ENCODE measurements around the gene TRIM27. TPM values are rescaled to one million over a fixed set of nuclear protein-coding genes. Genes with fewer than 3 reads are reported as not detected.
"Not testable (repeated sequence)": the region's sequence is repeated elsewhere in the genome, so short reads cannot be mapped to it uniquely, and the experiment has no call there.

The TRIM27 gene
- total and polyA plus RNA-seq, 10 donors: 45.2 to 92.0 (median 64.3) TPM

GRCh38 chr6:28880894-28881780, 42.6 kb downstream of the TRIM27 start:
- Histone ChIP-seq H3K27me3 (replicated peaks in 1 of 7) (peaks cover 0 to 43% (median 15%) of the 10 kb centered on the region in 7 donors), H3K27ac (peak overlapping the region in 2 of 8 donors; percentile 3 to 26), H3K4me1 (peaks cover 0 to 39% (median 11%) of the 10 kb centered on the region in 6 donors), H3K36me3 (no peaks in the 10 kb centered on the region), H3K4me3 (peak overlapping the region; percentile 18 to 67 (median 38)), H3K9me3 (peaks cover 0 to 13% (median 4%) of the 10 kb centered on the region in 8 donors)
- no peak for TF ChIP-seq POLR2A (IDR thresholded peaks at IDR 0.05)
- TF ChIP-seq, protein P1, sequence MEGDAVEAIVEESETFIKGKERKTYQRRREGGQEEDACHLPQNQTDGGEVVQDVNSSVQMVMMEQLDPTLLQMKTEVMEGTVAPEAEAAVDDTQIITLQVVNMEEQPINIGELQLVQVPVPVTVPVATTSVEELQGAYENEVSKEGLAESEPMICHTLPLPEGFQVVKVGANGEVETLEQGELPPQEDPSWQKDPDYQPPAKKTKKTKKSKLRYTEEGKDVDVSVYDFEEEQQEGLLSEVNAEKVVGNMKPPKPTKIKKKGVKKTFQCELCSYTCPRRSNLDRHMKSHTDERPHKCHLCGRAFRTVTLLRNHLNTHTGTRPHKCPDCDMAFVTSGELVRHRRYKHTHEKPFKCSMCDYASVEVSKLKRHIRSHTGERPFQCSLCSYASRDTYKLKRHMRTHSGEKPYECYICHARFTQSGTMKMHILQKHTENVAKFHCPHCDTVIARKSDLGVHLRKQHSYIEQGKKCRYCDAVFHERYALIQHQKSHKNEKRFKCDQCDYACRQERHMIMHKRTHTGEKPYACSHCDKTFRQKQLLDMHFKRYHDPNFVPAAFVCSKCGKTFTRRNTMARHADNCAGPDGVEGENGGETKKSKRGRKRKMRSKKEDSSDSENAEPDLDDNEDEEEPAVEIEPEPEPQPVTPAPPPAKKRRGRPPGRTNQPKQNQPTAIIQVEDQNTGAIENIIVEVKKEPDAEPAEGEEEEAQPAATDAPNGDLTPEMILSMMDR (IDR thresholded peaks at IDR 0.05 in 8 of 11, conservative IDR thresholded peaks at IDR 0.05 in 3 of 11): no peak
- no peak for TF ChIP-seq POLR2AphosphoS5 (IDR thresholded peaks at IDR 0.05)
- intact Hi-C loops (cut with DNase I; ENCODE audit: low total_unique reads): no loop called here
- no peak for DNase-seq
- WGBS, 5 donors: 9 to 15% (median 11%) methylated on average over 28 of the region's 28 CpGs

GRCh38 chr6:28880519-28880893, 43.3 kb downstream of the TRIM27 start:
- Histone ChIP-seq H3K4me1 (peaks cover 0 to 39% (median 11%) of the 10 kb centered on the region in 6 donors), H3K27me3 (replicated peaks in 1 of 7) (peaks cover 0 to 50% (median 15%) of the 10 kb centered on the region in 7 donors), H3K36me3 (no peaks in the 10 kb centered on the region), H3K9me3 (peaks cover 0 to 8% (median 3%) of the 10 kb centered on the region in 8 donors), H3K27ac (peak overlapping the region in 2 of 8 donors; percentile 3 to 26), H3K4me3 (peak overlapping the region; percentile 18 to 67 (median 38))
- intact Hi-C loops (cut with DNase I; ENCODE audit: low total_unique reads): no loop called here
- TF ChIP-seq POLR2AphosphoS5 (IDR thresholded peaks at IDR 0.05) (no peak), POLR2A (IDR thresholded peaks at IDR 0.05) (no peak)
- TF ChIP-seq, protein P1 (IDR thresholded peaks at IDR 0.05 in 8 of 11, conservative IDR thresholded peaks at IDR 0.05 in 3 of 11): no peak
- no peak for DNase-seq
- 50 to 56% (median 50%) methylated on average over 7 of the region's 7 CpGs for WGBS, 5 donors

DNA sequence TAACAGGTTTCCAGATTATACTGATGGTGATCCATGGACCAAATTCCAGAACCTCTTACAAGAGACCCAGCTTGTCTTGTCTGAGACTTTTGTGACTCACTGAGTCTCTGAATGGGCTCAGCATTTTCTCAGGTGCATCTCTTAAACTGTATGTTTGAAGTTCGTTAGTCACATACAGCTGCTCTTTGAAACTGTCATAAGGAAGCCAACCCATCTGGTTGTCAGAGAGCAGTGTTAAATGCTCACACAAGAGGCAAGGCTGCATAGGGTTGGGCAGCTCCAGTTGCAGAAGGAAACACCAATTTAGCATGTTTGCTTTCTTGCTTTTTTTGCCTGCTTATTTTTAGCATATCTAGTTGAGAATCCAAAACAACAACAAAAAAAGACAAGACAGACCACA, 47.1 kb downstream of the TRIM27 start:
- Histone ChIP-seq H3K36me3 (no peaks in the 10 kb centered on the region), H3K4me1 (peaks cover 0 to 14% (median 4%) of the 10 kb centered on the region in 6 donors), H3K4me3 (no peak overlapping the region), H3K9me3 (no peaks in the 10 kb centered on the region), H3K27me3 (replicated peaks in 1 of 7) (peaks cover 0 to 35% (median 5%) of the 10 kb centered on the region in 7 donors), H3K27ac (no peak overlapping the region)
- 33 to 49% (median 46%) methylated on average over 1 of the region's 1 CpG for WGBS, 5 donors
- intact Hi-C loops (cut with DNase I; ENCODE audit: low total_unique reads): no loop called here
- no peak for DNase-seq
- TF ChIP-seq POLR2A (IDR thresholded peaks at IDR 0.05) (no peak), POLR2AphosphoS5 (IDR thresholded peaks at IDR 0.05) (no peak)
- TF ChIP-seq, protein P1 (IDR thresholded peaks at IDR 0.05 in 8 of 11, conservative IDR thresholded peaks at IDR 0.05 in 3 of 11): no peak

- H3K36me3 ChIP-seq: no peaks in the 10 kb centered on the region
- WGBS, 5 donors: 57 to 70% (median 62%) methylated on average over 6 of the region's 6 CpGs
- no peak overlapping the region for H3K4me3 ChIP-seq
- H3K27me3 ChIP-seq (replicated peaks in 1 of 7): peaks cover 0 to 35% (median 5%) of the 10 kb centered on the region in 7 donors
- no peak overlapping the region for H3K27ac ChIP-seq
- H3K9me3 ChIP-seq: no peaks in the 10 kb centered on the region
- H3K4me1 ChIP-seq: no peaks in the 10 kb centered on the region
- no peak for DNase-seq
- TF ChIP-seq, protein P1 (IDR thresholded peaks at IDR 0.05 in 8 of 11, conservative IDR thresholded peaks at IDR 0.05 in 3 of 11): no peak
- TF ChIP-seq POLR2AphosphoS5 (IDR thresholded peaks at IDR 0.05) (no peak), POLR2A (IDR thresholded peaks at IDR 0.05) (no peak)
- intact Hi-C loops (cut with DNase I; ENCODE audit: low total_unique reads): no loop called here
These were observed 48.5 kb downstream of the TRIM27 start for GRCh38 chr6:28875191-28875747.

DNA sequence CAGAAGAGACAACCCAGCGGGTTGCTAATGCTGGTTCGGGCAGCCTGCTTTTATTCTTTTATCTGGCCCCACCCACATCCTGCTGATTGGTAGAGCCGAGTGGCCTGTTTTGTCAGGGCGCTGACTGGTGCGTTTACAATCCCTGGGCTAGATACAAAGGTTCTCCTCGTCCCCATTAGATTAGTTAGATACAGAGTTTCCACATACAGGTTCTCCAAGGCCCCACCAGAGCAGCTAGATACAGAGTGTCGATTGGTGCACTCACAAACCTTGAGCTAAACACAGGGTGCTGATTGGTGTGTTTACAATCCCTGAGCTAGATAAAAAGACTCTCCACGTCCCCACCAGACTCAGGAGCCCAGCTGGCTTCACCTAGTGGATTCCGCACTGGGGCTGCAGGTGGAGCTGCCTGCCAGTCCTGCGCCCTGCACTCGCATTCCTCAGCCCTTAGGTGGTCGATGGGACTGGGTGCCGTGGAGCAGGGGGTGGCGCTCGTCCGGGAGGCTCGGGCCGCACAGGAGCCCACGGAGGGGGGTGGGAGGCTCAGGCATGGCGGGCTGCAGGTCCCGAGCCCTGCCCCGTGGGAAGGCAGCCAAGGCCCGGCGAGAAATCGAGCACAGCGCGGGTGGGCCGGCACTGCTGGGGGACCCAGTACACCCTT, 51.5 kb downstream of the TRIM27 start:
- H3K9me3 ChIP-seq; DNase-seq; H3K36me3 ChIP-seq; H3K27ac ChIP-seq; H3K4me1 ChIP-seq; H3K4me3 ChIP-seq; intact Hi-C loops (cut with DNase I; ENCODE audit: low total_unique reads): not testable (repeated sequence)
- 88 to 94% (median 92%) methylated on average over 10 to 24 of the region's 28 CpGs for WGBS, 5 donors
- H3K27me3 ChIP-seq (replicated peaks in 1 of 7): peaks cover 0 to 25% (median 5%) of the 10 kb centered on the region in 7 donors
